Measurements from ENCODE around the gene CAMK2D.

The CAMK2D gene

DNA sequence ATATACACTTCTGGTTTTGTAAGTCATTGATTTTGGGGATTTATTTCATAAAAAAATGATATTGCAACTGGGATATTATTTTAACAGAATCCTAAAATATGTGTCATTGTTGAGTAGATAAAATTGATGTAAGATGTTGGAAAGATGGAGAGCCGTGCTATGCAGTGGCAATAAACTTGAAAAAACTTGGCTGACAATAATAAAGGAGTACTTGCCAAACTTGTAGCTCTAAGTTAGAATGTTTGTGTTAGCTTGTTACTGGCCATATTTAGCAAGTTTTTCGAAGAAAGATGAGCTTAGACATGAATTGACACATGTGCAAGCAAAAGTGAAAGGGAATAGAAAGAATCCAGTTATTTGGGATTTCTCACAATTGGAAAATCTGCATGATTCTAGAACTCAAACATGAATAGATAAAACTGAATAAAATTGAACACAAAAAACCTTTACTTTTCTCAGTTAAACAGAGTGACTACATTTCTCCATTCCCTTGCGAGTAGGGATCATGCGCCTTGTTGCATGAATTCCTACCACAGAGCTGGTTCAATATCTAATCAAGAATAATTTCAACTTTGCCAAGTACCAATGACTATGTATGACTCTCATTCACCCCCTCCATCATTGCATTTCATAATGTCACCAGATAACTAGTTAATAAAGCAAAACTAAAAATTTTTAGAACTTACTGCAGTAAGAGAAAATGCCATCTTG is 327.8 kb downstream of the CAMK2D start:
- peaks cover 13% of the 10 kb centered on the region for H3K4me1 Mint-ChIP-seq
- H3K27me3 Mint-ChIP-seq = peaks cover 3% of the 10 kb centered on the region
- no peak overlapping the region for H3K4me3 Mint-ChIP-seq
- H3K9me3 Mint-ChIP-seq = peaks cover 5% of the 10 kb centered on the region
- H3K27ac Mint-ChIP-seq = no peak overlapping the region
- H3K36me3 Mint-ChIP-seq = peaks cover 2% of the 10 kb centered on the region

DNA sequence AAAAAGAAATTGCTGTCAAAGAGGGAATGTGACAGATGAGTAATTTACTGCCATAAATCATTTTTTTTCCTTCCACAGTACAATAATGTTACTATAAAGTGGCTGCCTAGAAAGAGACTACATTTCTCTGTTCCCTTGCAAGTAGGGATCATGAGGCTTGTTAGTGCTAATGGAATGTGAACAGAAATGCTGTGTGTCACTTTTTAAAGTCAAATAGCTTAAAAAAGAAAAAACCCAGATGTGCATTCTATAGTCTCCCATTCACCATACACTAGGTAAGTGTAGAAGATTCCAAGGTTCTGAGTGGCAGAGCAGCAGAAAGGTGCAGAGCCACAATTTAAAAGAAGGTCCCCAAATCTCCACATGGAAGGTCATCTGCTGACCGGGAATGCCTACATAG is 328.4 kb downstream of the CAMK2D start:
- Mint-ChIP-seq H3K9me3 (peaks cover 5% of the 10 kb centered on the region), H3K4me1 (peaks cover 13% of the 10 kb centered on the region), H3K36me3 (peaks cover 2% of the 10 kb centered on the region), H3K4me3 (no peak overlapping the region), H3K27ac (no peak overlapping the region), H3K27me3 (peaks cover 3% of the 10 kb centered on the region)

DNA sequence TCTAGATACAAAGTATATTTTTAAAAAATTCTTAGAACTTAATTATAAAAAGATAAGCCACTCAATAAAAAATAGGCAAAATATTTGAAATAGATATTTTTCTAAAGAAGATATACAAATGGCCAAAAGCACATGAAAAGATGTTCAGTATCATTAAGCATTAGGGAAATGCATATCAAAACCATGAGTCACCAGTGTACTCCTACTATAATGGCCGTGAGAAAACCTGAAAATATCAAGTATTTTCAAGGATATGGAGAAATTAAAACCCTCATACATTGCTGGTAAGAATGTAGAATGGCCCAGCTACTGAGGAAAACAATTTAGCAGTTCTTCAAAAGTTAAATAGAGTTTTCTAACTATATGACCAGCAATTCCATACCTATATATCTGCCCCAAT is 337.9 kb downstream of the CAMK2D start:
- Mint-ChIP-seq H3K27me3 (no peaks in the 10 kb centered on the region), H3K4me1 (no peaks in the 10 kb centered on the region), H3K27ac (no peak overlapping the region), H3K4me3 (no peak overlapping the region), H3K36me3 (peaks cover 4% of the 10 kb centered on the region), H3K9me3 (peaks cover 20% of the 10 kb centered on the region)

DNA sequence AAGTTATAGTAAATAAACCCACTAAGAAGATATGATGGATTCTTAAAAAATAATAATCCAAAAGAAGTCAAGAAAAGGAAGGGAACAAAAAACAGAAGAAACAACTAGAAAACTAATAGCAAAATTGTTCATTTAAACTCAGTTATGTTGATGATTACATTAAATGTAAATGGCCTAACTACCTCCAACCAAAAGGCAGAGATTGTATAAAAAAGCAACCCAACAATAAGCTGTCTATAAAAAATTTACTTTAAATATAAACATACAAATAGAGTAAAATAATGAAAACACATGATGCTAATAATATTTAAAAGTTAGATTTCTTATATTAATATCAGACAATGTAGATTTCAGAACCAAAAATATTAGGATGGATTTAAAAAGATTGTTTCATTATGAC is 340.6 kb downstream of the CAMK2D start:
- Mint-ChIP-seq H3K4me3 (no peak overlapping the region), H3K27ac (no peak overlapping the region), H3K4me1 (no peaks in the 10 kb centered on the region), H3K27me3 (peaks cover 4% of the 10 kb centered on the region), H3K9me3 (peaks cover 25% of the 10 kb centered on the region), H3K36me3 (peaks cover 4% of the 10 kb centered on the region)

DNA sequence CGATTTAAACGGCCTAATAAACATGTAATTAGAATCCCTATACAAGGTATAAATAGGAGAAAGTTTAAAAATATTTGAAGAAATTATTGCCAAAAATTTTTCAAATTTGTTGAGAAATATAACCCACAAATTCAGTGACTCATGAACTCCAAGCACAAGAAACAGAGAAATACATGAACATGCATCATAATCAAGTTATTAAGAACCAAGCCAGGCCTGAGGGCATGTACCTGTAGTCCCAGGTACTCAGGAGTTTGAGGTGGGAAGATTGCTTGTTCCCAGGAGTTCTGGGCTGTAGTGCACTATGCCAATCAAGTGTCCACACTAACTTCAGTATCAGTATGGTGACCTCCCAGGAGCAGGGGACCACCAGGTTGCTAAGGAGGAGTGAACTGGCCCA is 341.9 kb downstream of the CAMK2D start:
- H3K27me3 Mint-ChIP-seq = peaks cover 4% of the 10 kb centered on the region
- H3K27ac Mint-ChIP-seq = no peak overlapping the region
- no peaks in the 10 kb centered on the region for H3K4me1 Mint-ChIP-seq
- H3K4me3 Mint-ChIP-seq = no peak overlapping the region
- H3K36me3 Mint-ChIP-seq = peaks cover 4% of the 10 kb centered on the region
- peaks cover 31% of the 10 kb centered on the region for H3K9me3 Mint-ChIP-seq

DNA sequence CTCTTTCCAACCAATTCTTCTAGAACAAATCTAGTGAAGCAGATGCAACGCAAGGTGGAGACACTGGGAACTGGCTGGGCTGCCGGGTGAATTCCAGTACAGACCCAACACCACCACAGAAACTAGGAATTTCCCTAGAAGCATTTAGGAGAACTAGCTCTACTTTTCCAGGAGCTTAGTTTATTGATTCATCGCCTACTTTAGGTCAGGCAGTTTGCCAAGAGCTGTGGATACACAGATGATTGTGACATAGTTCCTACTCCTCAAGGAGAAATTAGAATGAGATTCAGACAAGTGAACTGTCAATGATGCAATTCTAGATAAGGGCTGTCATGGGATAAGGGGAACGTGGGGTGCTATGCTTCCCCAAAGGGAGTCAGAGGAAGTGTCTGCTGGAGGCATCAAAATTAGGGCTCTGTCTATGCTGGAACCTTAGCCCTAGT is 350.0 kb downstream of the CAMK2D start:
- Mint-ChIP-seq H3K27ac (no peak overlapping the region), H3K4me3 (no peak overlapping the region), H3K27me3 (peaks cover 1% of the 10 kb centered on the region), H3K4me1 (peaks cover 5% of the 10 kb centered on the region), H3K36me3 (no peaks in the 10 kb centered on the region), H3K9me3 (peaks cover 6% of the 10 kb centered on the region)

DNA sequence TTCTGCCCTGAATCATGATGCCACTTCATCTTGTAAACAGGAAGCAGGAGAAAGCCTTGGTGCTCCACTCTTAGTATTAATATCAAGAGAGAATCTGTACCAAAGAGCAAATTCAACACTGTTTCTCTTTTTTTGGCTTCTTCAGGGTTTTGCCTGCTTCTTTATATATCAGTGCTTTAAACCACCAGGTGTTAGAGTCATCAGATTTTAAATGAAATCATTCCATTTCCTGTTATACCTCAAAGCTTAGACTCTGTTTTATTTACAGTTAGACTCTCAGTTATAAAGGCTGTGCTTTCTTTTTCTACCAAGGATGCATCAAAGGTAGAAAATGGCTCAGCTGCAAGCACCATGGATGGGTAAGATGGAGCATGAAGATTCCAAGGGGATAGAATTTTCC is 350.9 kb downstream of the CAMK2D start:
- Mint-ChIP-seq H3K4me3 (no peak overlapping the region), H3K27ac (no peak overlapping the region), H3K9me3 (peaks cover 5% of the 10 kb centered on the region), H3K4me1 (peaks cover 5% of the 10 kb centered on the region), H3K36me3 (no peaks in the 10 kb centered on the region), H3K27me3 (peaks cover 1% of the 10 kb centered on the region)

DNA sequence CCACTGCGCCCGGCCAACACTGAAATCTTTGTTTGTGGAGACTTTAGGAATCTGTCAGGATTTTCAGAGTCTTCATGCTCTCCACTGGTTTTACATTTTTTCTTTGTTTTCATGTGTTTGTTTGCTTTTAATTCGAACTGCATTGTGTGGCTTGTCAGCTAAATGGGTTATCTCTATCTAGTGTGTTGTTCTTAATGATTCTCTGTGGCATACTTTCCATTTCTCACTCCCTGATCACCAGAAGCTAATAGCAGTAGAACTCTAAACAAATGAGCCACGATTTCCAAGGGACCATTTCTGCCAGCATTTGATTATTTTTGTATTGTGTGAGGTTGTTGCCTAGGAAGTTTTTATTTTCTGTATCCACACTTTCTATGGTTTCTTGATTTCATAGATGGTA is 352.4 kb downstream of the CAMK2D start:
- H3K4me1 Mint-ChIP-seq = peaks cover 5% of the 10 kb centered on the region
- H3K4me3 Mint-ChIP-seq = no peak overlapping the region
- H3K36me3 Mint-ChIP-seq = no peaks in the 10 kb centered on the region
- H3K27me3 Mint-ChIP-seq = peaks cover 1% of the 10 kb centered on the region
- no peak overlapping the region for H3K27ac Mint-ChIP-seq
- no peaks in the 10 kb centered on the region for H3K9me3 Mint-ChIP-seq

DNA sequence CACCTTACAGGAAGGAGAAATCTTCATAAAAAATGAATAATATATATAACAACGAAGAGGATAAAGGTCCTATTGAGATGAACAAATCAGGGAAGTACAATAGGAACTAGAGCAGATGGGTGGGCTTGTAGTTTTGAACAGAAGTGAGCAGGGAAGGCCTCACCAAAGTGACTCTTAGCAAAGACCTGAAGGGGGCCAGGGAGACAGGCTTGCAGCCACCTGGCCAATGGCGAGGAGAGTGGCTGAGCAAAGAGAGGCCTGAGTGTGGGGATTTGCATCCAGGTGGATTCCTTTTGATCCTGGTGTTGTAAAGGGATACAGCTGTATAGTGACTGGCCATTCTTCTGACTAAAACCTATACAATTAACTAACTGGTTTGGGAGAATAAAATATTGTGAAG is 354.1 kb downstream of the CAMK2D start:
- peaks cover 5% of the 10 kb centered on the region for H3K4me1 Mint-ChIP-seq
- H3K4me3 Mint-ChIP-seq = no peak overlapping the region
- no peaks in the 10 kb centered on the region for H3K9me3 Mint-ChIP-seq
- H3K27ac Mint-ChIP-seq = no peak overlapping the region
- H3K36me3 Mint-ChIP-seq = no peaks in the 10 kb centered on the region
- H3K27me3 Mint-ChIP-seq = peaks cover 1% of the 10 kb centered on the region

DNA sequence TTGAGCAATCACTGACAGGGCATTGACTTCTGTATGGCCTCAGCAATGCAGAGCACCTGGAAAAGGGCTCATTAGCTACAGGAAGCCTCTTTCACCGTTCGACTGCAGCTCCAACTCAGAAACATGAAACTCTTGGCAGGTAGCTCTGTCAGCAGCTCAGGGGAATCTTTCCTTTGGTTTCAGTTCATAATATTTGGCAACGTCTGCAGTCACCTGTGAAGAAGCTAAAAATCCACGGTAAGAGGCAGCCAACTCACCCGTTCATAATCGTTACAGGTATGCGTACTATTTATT is 354.9 kb downstream of the CAMK2D start:
- peaks cover 5% of the 10 kb centered on the region for H3K4me1 Mint-ChIP-seq
- H3K4me3 Mint-ChIP-seq = no peak overlapping the region
- H3K9me3 Mint-ChIP-seq = no peaks in the 10 kb centered on the region
- H3K27ac Mint-ChIP-seq = no peak overlapping the region
- peaks cover 1% of the 10 kb centered on the region for H3K27me3 Mint-ChIP-seq
- no peaks in the 10 kb centered on the region for H3K36me3 Mint-ChIP-seq

DNA sequence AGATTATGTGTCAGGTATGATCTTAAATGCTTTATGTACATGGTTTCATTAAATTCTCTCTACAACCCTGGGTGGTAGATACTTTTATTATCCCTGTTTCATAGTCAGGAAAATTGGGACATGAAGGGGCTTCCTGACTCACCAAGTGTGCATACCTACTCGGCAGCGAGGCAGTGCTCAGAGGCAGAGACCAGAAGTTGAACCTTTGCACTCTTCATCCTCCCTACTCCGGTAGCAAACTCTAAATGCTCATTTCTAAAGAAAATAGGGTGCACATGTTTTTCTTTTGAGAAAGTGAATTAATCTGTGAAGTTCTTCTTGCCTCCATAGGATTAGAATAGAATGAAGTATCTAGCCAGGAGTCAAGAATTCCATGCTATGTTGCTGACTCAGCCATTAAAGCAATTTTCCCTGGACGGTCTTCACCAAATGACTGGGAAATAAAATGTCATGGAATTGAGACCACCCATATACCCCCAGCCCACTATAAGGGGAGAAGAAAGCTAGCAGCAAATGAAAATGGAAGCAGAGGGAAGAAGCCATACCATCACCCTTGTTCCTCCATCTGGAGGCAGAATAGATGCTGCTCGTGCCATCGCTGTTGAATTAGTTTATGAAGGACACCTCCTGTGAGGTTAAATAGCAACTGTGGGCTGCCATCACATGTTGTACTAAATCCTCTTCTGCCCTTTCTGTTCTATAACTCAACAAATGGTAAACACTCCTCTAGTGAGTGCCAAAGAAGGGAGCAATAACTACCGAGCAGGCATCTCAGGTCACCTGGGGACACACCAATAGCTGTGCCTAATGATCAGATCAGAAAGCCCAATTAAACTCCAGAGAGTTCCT is 355.4 kb downstream of the CAMK2D start:
- Mint-ChIP-seq H3K9me3 (no peaks in the 10 kb centered on the region), H3K4me1 (peaks cover 5% of the 10 kb centered on the region), H3K27ac (no peak overlapping the region), H3K4me3 (no peak overlapping the region), H3K27me3 (peaks cover 2% of the 10 kb centered on the region), H3K36me3 (no peaks in the 10 kb centered on the region)

DNA sequence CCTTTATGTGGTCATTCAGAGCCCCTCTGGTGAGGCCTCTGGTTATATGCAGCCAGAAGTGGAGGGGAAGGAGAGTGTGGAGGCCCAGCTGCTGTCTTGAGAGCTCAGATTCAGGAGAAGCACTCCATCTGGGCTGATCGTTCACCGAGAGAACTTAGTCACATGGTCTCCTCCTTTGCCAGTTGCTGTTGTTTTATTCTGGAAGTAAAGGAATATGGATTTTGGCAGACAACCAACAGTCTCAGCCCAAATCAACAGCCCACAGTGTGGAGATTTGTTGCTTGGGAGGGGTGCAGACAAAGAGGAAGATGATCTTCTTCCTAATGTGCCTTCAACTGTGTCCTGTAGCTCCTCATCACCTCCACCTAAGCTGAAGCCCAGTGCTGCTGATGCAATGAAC is 356.7 kb downstream of the CAMK2D start:
- no peaks in the 10 kb centered on the region for H3K9me3 Mint-ChIP-seq
- no peak overlapping the region for H3K27ac Mint-ChIP-seq
- no peaks in the 10 kb centered on the region for H3K4me1 Mint-ChIP-seq
- H3K4me3 Mint-ChIP-seq = no peak overlapping the region
- H3K27me3 Mint-ChIP-seq = peaks cover 1% of the 10 kb centered on the region
- H3K36me3 Mint-ChIP-seq = no peaks in the 10 kb centered on the region

DNA sequence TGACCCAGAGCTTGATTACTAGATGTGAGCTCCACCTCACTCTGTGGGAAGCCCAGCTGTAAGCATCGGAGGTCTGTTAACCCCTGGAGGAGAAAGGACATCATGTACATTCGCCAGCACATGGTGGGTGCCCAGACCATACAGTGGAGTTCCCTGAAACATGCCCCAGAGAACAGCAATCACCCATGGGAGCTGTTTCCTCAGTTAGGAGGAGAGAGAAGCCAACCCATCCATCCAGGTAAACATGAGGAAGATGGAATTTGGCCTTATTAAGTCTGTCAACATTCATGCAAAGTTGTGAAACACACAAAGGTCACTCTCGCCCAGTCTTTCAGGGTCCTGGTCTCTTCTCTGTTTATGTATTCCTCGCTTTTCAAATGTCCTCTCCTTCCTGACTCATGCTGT is 357.4 kb downstream of the CAMK2D start:
- Mint-ChIP-seq H3K9me3 (no peaks in the 10 kb centered on the region), H3K27me3 (peaks cover 1% of the 10 kb centered on the region), H3K4me1 (no peaks in the 10 kb centered on the region), H3K4me3 (no peak overlapping the region), H3K27ac (no peak overlapping the region), H3K36me3 (no peaks in the 10 kb centered on the region)

Measured in activated naive CD4-positive, alpha-beta T cell treated with anti-CD3 and anti-CD28 coated beads, Interleukin-2, amount 50 U/mL, for 24 hours (primary cell).